Amniotic stem cell (primary cell): Measurements from ENCODE around the gene PRKN.

Experiments
- DNase-seq: peaks from one replicate; lab custom pipeline; 2025; lab: John Stamatoyannopoulos, UW

The PRKN gene

DNA sequence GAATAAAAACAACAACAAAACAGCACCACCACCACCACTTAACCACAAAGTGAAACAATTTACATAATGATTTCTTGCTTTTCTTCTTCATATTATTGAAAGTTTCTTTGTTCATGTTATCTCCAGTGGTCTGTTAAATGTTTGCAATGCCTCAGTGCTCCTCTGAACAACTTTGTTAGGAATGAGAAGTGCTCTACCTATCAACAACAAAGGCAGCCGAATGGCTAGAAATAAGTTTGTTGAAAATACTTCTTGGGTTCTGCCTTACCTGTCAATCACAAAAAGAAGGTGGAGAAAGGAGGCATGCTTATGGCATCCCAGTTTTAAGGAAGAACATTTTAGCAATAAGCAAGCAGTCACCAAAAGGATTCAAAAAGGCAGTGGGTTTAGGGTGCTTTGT is 490.2 kb downstream of the PRKN start:
- DNase-seq, result no peak

DNA sequence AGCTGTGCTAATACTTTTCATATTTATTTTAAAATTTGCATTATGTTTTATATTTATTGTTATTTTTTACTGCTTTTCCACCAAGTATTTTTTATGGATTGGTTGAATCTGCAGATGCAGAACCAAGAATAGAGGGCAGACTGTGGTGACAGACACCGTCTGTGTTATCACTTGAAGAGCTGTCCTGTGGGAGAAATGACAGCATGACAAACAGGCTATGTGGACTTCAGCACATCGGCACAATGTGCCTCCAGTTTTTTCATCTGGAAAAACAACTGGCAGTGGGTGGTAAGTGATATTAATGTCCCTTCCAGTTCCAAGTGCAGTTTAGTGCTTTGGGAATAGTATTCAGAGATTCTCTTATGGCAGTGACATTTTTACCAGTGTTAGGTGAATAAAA is 492.9 kb downstream of the PRKN start:
- DNase-seq, result no peak

- DNase-seq, result no peak
Measured at GRCh38 chr6:162230147-162230752, 497.3 kb downstream of the PRKN start.

DNA sequence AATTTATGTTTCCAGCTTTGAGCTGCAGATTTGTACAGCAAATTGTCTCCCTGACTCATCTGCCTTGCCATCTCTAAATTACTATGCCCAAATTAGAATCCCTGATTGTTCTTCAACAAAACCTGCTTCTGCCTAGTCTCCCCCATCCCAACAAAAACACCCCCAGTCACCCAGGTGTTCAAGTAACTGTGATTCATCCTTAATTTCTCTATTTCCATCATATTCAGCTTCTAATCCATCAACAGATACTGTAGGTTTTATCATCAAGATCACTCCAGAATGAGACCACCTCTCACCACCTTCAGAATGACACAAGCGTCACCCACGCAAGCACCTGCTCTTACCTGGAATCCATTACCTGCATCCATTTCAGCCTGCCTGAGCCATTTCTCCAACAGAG is 498.5 kb downstream of the PRKN start:
- no peak for DNase-seq

GRCh38 chr6:162226803-162227202 is 500.8 kb downstream of the PRKN start:
- no peak for DNase-seq

DNA sequence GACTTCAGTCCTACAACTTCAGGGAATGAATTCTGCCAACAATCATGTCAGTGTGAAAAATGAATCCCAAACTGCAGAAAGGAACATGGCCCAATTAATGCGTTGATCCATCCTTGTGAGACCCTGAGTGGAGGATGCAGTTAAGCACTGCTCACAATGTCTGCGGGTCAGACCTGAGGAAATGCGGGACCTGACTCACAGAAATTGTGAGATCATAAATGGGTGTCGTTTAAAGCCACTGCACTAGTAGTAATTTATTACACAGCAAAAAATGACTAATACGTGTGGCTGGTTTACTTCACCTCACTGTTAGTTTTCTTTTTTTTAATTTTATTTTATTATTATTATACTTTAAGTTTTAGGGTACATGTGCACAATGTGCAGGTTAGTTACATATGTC is 505.0 kb downstream of the PRKN start:
- DNase-seq, result no peak

- DNase-seq, result no peak
Measured at GRCh38 chr6:162220876-162221275, 506.7 kb downstream of the PRKN start.

DNA sequence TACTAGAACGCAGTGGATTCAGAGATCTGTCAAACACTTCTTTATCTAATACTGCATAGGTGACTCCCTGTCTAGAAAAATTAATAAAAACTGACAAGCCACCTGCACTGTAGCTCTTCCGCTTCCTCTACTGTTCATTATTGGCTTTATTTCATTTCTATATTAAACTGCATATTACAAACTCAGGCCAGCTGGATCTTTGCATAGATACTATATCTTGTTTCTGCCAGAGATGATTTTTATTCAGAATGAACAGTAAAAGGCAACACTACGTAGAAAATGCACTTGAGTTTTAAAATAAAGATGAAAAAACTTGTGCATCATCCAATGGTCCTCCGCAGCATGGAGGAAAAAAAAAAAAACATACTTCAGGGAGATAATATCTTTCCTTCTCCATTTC is 508.3 kb downstream of the PRKN start:
- no peak for DNase-seq

DNA sequence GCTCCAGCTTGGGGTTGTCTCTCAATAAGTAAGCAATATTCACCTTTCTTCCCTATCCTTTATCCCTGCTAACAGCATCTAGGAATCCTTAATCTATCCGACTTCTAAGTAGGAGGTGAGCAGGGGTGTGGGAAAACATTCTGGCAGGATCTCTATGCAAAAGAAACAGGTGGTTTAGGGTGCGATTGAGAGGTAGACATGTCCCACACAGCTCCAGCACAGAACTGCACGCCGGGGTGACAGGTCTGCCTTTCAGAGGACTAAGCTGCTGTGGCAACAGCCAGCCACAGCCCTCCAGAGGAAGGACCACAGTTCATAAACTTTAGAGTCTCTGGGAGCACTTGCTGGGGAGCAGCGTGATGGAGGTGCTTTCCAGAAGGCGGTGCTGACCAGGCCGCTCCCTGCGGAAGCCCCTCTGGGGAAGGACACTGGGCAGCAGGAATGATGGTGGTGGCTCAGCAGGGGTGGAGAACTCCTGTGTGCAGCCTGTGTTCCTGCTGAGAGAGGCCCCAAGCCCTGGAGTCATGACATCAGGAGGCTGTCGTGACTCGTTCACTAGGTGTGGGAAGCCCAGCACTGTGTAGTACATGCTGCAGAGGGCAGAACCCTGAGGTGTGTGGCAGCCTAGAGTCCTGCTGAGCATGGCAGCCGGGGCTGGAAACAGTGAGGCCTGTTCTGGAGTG is 509.6 kb downstream of the PRKN start:
- no peak for DNase-seq

DNA sequence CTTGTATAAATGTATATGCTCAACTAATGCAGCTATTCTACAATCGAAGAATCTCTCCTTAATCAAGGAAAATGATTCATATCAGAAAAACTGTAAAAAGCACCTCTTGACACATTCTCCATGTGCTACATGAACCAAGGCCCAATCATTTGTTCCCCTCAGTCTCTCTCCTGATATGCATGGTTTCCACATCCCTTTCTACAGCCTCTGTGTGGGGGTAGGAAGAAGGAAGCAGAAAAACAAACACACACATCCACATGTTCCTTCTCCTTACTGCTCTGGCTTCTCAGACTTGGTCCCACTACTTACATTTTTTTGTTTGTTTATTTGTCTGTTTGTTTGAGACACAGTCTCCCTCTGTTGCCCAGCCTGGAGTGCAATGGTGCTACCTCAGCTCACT is 510.5 kb downstream of the PRKN start:
- DNase-seq, result no peak

GRCh38 chr6:162211777-162212176 is 515.8 kb downstream of the PRKN start:
- DNase-seq, result no peak

- no peak for DNase-seq
Measured at GRCh38 chr6:162211022-162211421, 516.5 kb downstream of the PRKN start.

- no peak for DNase-seq
Measured at GRCh38 chr6:162203287-162203686, 524.3 kb downstream of the PRKN start.

DNA sequence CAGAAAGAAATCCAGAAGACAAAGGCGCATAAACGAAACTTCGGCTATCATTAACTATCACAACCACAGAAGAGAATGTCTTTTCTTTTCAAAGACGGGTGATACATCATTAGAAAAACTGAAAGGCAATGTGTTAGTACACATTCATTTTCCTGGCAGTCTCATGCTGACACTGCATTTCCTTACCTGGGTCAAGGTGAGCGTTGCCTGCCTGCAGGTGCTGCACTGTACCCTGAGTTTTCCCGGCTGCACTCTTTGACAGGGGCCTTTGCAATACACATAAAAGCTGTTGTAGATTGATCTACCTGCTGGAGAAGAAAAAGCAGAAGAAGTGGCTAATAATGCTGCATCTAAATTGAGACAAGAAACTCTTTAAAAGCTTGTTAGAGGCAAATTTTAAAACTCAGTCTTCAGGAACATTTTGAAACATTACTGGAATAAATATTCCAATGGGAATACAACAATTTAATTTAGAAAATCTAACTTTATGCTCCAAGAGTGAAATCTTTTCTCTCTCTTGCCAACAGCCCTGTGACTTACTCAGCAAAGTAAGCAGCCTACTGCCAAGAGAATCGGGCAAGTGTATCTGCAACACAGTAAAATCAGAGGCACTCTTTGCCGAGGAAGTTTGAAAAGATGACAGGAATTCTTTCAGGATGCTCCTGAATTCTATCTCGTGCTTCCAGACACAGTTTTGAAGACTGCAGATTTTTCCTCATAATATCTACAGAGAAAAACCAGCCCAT is 526.4 kb downstream of the PRKN start:
- DNase-seq, result no peak

- no peak for DNase-seq
Measured at GRCh38 chr6:162200041-162200440, 527.5 kb downstream of the PRKN start.

DNA sequence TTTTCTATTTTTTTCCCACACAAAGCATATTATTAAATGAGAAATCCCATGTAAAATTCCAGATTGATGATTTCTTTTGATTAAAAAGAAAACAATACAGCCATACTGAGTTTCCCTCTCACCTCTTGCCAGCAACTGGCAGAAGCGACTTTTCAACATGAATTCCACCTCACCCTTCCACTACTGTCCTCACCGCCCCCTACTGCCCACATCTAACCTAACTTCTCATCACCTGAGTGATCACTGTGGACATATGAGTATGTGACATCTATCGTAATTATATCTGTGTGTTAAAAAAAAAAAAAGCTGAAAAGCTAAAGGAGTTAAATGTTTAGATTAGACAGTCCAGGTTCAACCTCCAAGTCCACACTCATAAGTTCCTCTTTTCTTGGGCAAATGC is 528.6 kb downstream of the PRKN start:
- no peak for DNase-seq

DNA sequence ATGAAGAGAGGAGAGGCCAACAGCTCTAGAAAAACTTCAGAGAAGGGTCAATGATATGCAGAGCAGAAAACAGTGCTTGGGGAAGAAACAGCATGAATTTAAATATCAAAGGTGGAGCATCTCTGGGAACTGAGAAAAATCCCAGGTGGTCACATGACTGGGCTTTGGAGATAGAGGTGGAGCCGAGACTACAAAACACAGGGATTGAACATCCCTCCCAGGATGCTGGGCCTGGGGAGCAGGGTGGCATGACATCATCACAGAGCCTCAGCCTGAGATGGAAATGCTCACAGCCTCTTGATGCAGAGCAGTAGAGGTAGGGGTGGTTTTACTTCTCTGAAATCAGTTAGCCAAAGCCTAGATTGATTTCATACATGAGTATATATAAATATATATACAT is 529.5 kb downstream of the PRKN start:
- no peak for DNase-seq

GRCh38 chr6:162195441-162195840 is 532.1 kb downstream of the PRKN start:
- DNase-seq, result no peak

DNA sequence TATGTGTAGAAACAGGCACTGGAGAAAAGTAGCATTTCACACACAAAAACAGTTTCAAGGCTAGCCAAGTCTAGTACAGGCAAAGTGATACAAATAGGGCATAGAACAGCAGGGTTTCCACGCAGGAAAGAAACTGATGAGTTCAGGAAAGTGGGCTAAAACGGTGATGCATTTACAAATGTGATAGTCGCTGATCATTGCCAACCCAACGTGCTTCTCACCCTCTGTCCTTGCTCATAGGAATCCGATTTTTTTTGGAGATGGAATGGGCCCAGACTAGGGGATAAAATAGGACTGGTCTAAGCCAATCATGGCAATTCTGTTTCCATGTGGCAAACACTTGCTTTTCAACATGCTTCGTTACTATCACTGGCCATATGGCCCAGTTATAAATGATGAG is 536.6 kb downstream of the PRKN start:
- DNase-seq, result no peak

- no peak for DNase-seq
Measured at GRCh38 chr6:162187168-162187935, 540.2 kb downstream of the PRKN start.

- DNase-seq, result no peak
Measured at GRCh38 chr6:162184465-162184864, 543.1 kb downstream of the PRKN start.

GRCh38 chr6:162181741-162182401 is 545.7 kb downstream of the PRKN start:
- no peak for DNase-seq
